Measurements from ENCODE around the gene BACE2.

- TF ChIP-seq POLR2A (IDR thresholded peaks at IDR 0.05) = no peak
- TF ChIP-seq CTCF (IDR thresholded peaks at IDR 0.05) = no peak
Observed at GRCh38 chr21:41222247-41223068, 54.5 kb downstream of the BACE2 start.

All from right lobe of liver (tissue), 4 donors.